Suppressor macrophage treated with lipopolysaccharide for 4 hours (primary cell): ENCODE data around the gene C16orf78.
"Not testable (repeated sequence)": the region's sequence is repeated elsewhere in the genome, so short reads cannot be mapped to it uniquely, and the experiment has no call there.

Experiments used
- DNase-seq: peaks from one replicate; pipeline ENCODE4 v3.0.0-alpha.2; 2020

Gene C16orf78

GRCh38 chr16:49350265-49351095, 23.1 kb upstream of the C16orf78 start:
- DNase-seq: peak; percentile 67

GRCh38 chr16:49351096-49351487, 22.5 kb upstream of the C16orf78 start:
- no peak for DNase-seq

GRCh38 chr16:49352892-49353291, 20.7 kb upstream of the C16orf78 start:
- DNase-seq: peak; percentile 3

GRCh38 chr16:49353680-49354079, 19.9 kb upstream of the C16orf78 start:
- DNase-seq: no peak

GRCh38 chr16:49354101-49354500, 19.5 kb upstream of the C16orf78 start:
- no peak for DNase-seq

- no peak for DNase-seq
Observed at GRCh38 chr16:49354991-49355390, 18.6 kb upstream of the C16orf78 start.

GRCh38 chr16:49355933-49356665, 17.5 kb upstream of the C16orf78 start:
- DNase-seq: no peak

GRCh38 chr16:49356728-49357488, 16.7 kb upstream of the C16orf78 start:
- DNase-seq: no peak

GRCh38 chr16:49359591-49359990, 14.0 kb upstream of the C16orf78 start:
- DNase-seq: no peak

- not testable (repeated sequence) for DNase-seq
Observed at GRCh38 chr16:49361731-49362130, 11.9 kb upstream of the C16orf78 start.

- no peak for DNase-seq
Observed at GRCh38 chr16:49362230-49362629, 11.4 kb upstream of the C16orf78 start.

GRCh38 chr16:49365711-49366509, 7.7 kb upstream of the C16orf78 start:
- peak; percentile 3 for DNase-seq

GRCh38 chr16:49366669-49367068, 6.9 kb upstream of the C16orf78 start:
- peak; percentile 1 for DNase-seq

GRCh38 chr16:49369651-49370611, 3.7 kb upstream of the C16orf78 start:
- no peak for DNase-seq

- DNase-seq: no peak
Observed at GRCh38 chr16:49376206-49376605, 2.6 kb downstream of the C16orf78 start.

- DNase-seq: no peak
Observed at GRCh38 chr16:49377196-49377755, 3.7 kb downstream of the C16orf78 start.

- DNase-seq: no peak
Observed at GRCh38 chr16:49378238-49378637, 4.6 kb downstream of the C16orf78 start.

GRCh38 chr16:49378816-49379215, 5.2 kb downstream of the C16orf78 start:
- DNase-seq: no peak

GRCh38 chr16:49382916-49383315, 9.3 kb downstream of the C16orf78 start:
- no peak for DNase-seq

- no peak for DNase-seq
Observed at GRCh38 chr16:49395021-49395420, 21.4 kb downstream of the C16orf78 start.

- no peak for DNase-seq
Observed at GRCh38 chr16:49396206-49396720, 22.7 kb downstream of the C16orf78 start.
